PC-3 (cell line): ENCODE results near the gene DSCAM. TPM values are rescaled to one million over a fixed set of nuclear protein-coding genes. Genes with fewer than 3 reads are reported as not detected.

Source experiments
- ATAC-seq: fragments of 200-7000 bp; cut with Tn5 transposase; 2 replicates; pipeline ENCODE4 v1.9.1; 2020; ENCODE audit warnings: mild to moderate bottlenecking, moderate library complexity
- BruUV-seq: library from RNA; stranded (reverse); fragments of 400-500 nt; replicated peaks from 2 replicates; lab custom pipeline; 2021; lab: Mats Ljungman, UMichigan
- CTCF ChIA-PET: fragments of 300-600 bp; sonication (Branson Sonifier 250); formaldehyde crosslinking; loops from one replicate; lab custom pipeline; 2022; ENCODE audit warnings: antibody characterized with exemption; lab: Charles Lee
- POLR2A ChIA-PET: fragments of 300-600 bp; sonication (Branson Sonifier 250); formaldehyde crosslinking; loops from one replicate; lab custom pipeline; 2022; ENCODE audit warnings: antibody characterized with exemption; ENCODE audit not compliant: unreplicated experiment; lab: Charles Lee
- DNase-seq: peaks from one replicate; pipeline ENCODE4 v3.0.0-alpha.2; 2015
- H2AFZ ChIP-seq: fragments of 300-600 bp; sonication (generic); 2 replicates; pipeline ENCODE4 v1.6.0; 2016; ENCODE audit warnings: antibody characterized with exemption, low read length
- H3F3A ChIP-seq: fragments of 300-600 bp; sonication (generic); one replicate; pipeline ENCODE4 v1.6.0; 2017; ENCODE audit warnings: antibody characterized with exemption, low read length, control low read depth, mild to moderate bottlenecking; ENCODE audit not compliant: unreplicated experiment
- H3K27ac ChIP-seq: fragments of 300-600 bp; sonication (generic); 2 replicates; pipeline ENCODE4 v1.5.1; 2016; ENCODE audit warnings: mild to moderate bottlenecking, low read length
- H3K27me3 ChIP-seq: fragments of 300-600 bp; sonication (generic); 2 replicates; pipeline ENCODE4 v1.6.1; 2016; ENCODE audit warnings: low read length, mixed read lengths
- H3K36me3 ChIP-seq: fragments of 300-600 bp; sonication (generic); 2 replicates; pipeline ENCODE4 v1.6.1; 2016; ENCODE audit warnings: low read depth, mixed run types, low read length, mixed read lengths
- H3K4me1 ChIP-seq: fragments of 300-600 bp; sonication (generic); 2 replicates; pipeline ENCODE4 v1.5.1; 2016; ENCODE audit warnings: low read length; ENCODE audit not compliant: insufficient read depth
- H3K4me2 ChIP-seq: fragments of 300-600 bp; sonication (generic); 2 replicates; pipeline ENCODE4 v1.6.0; 2016; ENCODE audit warnings: low read length
- H3K4me3 ChIP-seq: fragments of 300-600 bp; sonication (generic); 2 replicates; pipeline ENCODE4 v1.5.1; 2016; ENCODE audit warnings: mild to moderate bottlenecking, low read length, mixed read lengths
- H3K79me2 ChIP-seq: fragments of 300-600 bp; sonication (generic); 2 replicates; pipeline ENCODE4 v1.6.1; 2017; ENCODE audit warnings: low read length, mixed read lengths
- H3K9ac ChIP-seq: fragments of 300-600 bp; sonication (generic); 2 replicates; pipeline ENCODE4 v1.6.0; 2016; ENCODE audit warnings: mild to moderate bottlenecking, low read length
- H3K9me2 ChIP-seq: fragments of 300-600 bp; sonication (generic); replicated peaks from 2 replicates; pipeline ENCODE4 v1.6.1; 2016; ENCODE audit warnings: mixed run types, low read length, mixed read lengths
- H3K9me3 ChIP-seq: fragments of 300-600 bp; sonication (generic); 2 replicates; pipeline ENCODE4 v1.6.1; 2016; ENCODE audit warnings: low read length, mixed read lengths
- H4K20me1 ChIP-seq: fragments of 300-600 bp; sonication (generic); 2 replicates; pipeline ENCODE4 v1.6.1; 2016; ENCODE audit warnings: low read length, mixed read lengths
- EZH2 ChIP-seq: fragments of 300-600 bp; sonication (generic); IDR thresholded peaks from one replicate; pipeline ENCODE4 v1.6.1; 2017; ENCODE audit warnings: antibody characterized with exemption, mild to moderate bottlenecking, low read length; ENCODE audit not compliant: unreplicated experiment
- EZH2phosphoT487 ChIP-seq: fragments of 300-600 bp; sonication (generic); IDR thresholded peaks from 2 replicates; pipeline ENCODE4 v1.6.1; 2018; ENCODE audit warnings: mild to moderate bottlenecking, antibody characterized with exemption, low read length, borderline replicate concordance
- intact Hi-C: fragments of 100-400 bp; cut with micrococcal nuclease; formaldehyde crosslinking; loops from 2 replicates; pipeline ENCODE4 v1.9.0; 2023
- total RNA-seq: library from RNA; depleted of rRNA; stranded (reverse); fragments of >200 nt; gene quantifications from 2 replicates; pipeline ENCODE4 v1.2.3, GENCODE V29; 2014
- TF ChIP-seq, protein P1 (sequence below): fragments of 300-600 bp; sonication (generic); conservative IDR thresholded peaks from 2 replicates; pipeline ENCODE4 v1.5.1; 2017; ENCODE audit warnings: antibody characterized with exemption, low read depth, mild to moderate bottlenecking, low read length

Gene DSCAM
- total RNA-seq, 1 experiment from 2014 or later = not detected

DNA sequence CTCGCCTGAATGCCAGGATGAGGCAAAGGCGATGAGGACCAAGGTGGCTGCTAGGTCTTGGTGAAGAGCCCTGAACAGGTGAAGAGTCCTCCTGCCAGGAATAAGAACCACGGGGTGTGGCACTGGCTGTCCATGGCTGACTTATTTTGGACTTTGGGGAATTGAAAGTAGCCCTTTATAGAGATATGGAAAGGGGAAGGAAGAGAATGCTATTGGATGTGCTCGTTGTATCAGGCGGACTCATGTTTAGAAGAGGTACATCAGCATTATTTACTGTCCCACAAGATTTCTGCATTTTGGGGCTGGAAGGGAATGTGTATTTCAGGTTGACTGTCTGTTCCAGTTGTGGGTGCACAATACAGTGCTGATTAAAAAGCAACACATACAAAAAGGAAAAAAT is 465.8 kb downstream of the DSCAM start:
- H3K79me2 ChIP-seq = peaks cover 7% of the 10 kb centered on the region; the same call in 1 of the 2 replicates
- no peaks in the 10 kb centered on the region for H3K9me2 ChIP-seq
- H3K27me3 ChIP-seq = no peaks in the 10 kb centered on the region
- TF ChIP-seq EZH2phosphoT487 = no peak
- TF ChIP-seq, protein P1, sequence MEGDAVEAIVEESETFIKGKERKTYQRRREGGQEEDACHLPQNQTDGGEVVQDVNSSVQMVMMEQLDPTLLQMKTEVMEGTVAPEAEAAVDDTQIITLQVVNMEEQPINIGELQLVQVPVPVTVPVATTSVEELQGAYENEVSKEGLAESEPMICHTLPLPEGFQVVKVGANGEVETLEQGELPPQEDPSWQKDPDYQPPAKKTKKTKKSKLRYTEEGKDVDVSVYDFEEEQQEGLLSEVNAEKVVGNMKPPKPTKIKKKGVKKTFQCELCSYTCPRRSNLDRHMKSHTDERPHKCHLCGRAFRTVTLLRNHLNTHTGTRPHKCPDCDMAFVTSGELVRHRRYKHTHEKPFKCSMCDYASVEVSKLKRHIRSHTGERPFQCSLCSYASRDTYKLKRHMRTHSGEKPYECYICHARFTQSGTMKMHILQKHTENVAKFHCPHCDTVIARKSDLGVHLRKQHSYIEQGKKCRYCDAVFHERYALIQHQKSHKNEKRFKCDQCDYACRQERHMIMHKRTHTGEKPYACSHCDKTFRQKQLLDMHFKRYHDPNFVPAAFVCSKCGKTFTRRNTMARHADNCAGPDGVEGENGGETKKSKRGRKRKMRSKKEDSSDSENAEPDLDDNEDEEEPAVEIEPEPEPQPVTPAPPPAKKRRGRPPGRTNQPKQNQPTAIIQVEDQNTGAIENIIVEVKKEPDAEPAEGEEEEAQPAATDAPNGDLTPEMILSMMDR = no peak
- TF ChIP-seq EZH2 = no peak
- ATAC-seq (no peak), DNase-seq (no peak)
- ChIA-PET CTCF (no interaction called here), POLR2A (no interaction called here)
- no peak overlapping the region for H2AFZ ChIP-seq
- H3K27ac ChIP-seq = no peak overlapping the region
- no peaks in the 10 kb centered on the region for H3K36me3 ChIP-seq
- H3K4me2 ChIP-seq = no peak overlapping the region
- H3K4me1 ChIP-seq = no peaks in the 10 kb centered on the region
- no peaks in the 10 kb centered on the region for H3F3A ChIP-seq
- BruUV-seq = no TSS peak
- H3K9me3 ChIP-seq = peaks cover 12% of the 10 kb centered on the region; the same call in 1 of the 2 replicates
- no peaks in the 10 kb centered on the region for H4K20me1 ChIP-seq
- no peak overlapping the region for H3K4me3 ChIP-seq
- intact Hi-C loops = no loop called here
- H3K9ac ChIP-seq = no peak overlapping the region

DNA sequence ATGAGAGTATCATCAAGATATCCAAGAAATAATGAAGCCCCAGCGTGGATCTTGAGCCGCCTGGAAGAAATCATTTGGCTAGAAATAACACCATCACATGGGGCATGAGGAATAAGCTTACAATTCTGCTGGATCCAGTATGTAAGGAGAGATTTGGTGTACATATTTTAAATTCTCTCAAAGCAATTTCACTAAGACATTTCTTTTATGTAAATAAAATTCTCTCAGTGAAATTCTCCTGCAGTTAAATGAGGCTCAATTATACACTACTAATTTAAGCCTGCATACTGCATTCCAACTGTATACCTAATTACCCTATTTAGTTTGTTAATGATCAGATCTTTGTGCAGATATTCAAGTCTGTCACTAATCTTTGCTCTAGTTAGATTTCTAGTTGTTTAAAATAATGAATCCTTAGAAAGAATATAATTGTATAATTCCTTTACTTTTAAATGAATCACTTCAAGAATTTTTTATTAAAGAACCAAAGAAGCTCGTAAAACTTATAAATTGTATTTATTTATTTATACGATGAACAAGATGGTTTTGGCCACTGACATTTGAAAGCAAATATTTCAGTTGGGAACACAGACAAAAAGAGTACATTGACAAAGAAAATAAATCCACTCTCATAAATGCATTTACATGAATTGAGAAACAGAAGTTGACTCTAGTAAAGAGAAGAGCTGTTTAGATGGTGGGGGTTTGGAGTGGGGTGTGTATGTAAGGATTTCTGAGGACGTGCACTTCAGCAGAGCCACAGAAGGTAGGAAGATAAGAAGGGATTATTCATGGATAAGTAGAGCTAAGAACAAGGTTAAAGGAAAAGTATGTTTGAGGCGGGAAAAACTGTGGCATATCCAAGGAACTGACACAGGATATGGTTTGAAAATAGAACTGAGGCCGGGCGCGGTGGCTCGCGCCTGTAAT is 466.8 kb downstream of the DSCAM start:
- no peaks in the 10 kb centered on the region for H3K27me3 ChIP-seq
- H3K36me3 ChIP-seq = no peaks in the 10 kb centered on the region
- no peaks in the 10 kb centered on the region for H3F3A ChIP-seq
- CTCF ChIA-PET = no interaction called here
- intact Hi-C loops = no loop called here
- H4K20me1 ChIP-seq = no peaks in the 10 kb centered on the region
- DNase-seq (no peak), ATAC-seq (no peak)
- H3K79me2 ChIP-seq = peaks cover 7% of the 10 kb centered on the region; the same call in 1 of the 2 replicates
- no peaks in the 10 kb centered on the region for H3K9me2 ChIP-seq
- H2AFZ ChIP-seq = no peak overlapping the region
- H3K9ac ChIP-seq = no peak overlapping the region
- POLR2A ChIA-PET = no interaction called here
- H3K4me1 ChIP-seq = no peaks in the 10 kb centered on the region
- no peak overlapping the region for H3K27ac ChIP-seq
- no peak overlapping the region for H3K4me2 ChIP-seq
- H3K4me3 ChIP-seq = no peak overlapping the region
- TF ChIP-seq, protein P1 = no peak
- TF ChIP-seq EZH2 (no peak), EZH2phosphoT487 (no peak)
- no TSS peak for BruUV-seq
- H3K9me3 ChIP-seq = peaks cover 12% of the 10 kb centered on the region; the same call in 1 of the 2 replicates

DNA sequence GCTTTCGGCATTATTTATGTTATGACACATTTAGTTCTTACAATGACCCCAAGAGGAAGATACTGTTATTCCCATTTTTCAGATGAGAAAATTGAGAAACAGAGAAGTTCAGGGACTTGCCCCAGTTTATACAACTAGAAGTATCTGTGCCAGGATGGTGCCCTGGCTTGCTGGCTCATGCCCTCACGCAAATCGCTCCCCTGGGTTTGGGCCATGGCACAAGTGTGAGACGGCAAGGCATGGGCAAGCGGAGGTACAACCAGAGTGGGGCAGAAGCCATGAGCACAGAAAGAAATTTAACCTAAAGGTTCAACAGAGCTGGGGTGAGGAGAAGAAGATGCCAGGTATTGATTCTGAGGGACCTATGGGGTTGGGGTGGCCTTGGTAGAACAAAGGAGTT is 469.8 kb downstream of the DSCAM start:
- H2AFZ ChIP-seq = no peak overlapping the region
- ATAC-seq (no peak), DNase-seq (no peak)
- H3K9ac ChIP-seq = no peak overlapping the region
- H3K27me3 ChIP-seq = no peaks in the 10 kb centered on the region
- H3K9me2 ChIP-seq = no peaks in the 10 kb centered on the region
- no peaks in the 10 kb centered on the region for H3K4me1 ChIP-seq
- no peak overlapping the region for H3K27ac ChIP-seq
- no peak for TF ChIP-seq EZH2
- TF ChIP-seq EZH2phosphoT487 = no peak
- TF ChIP-seq, protein P1 = no peak
- no peaks in the 10 kb centered on the region for H3K79me2 ChIP-seq
- no peak overlapping the region for H3K4me2 ChIP-seq
- BruUV-seq = no TSS peak
- ChIA-PET POLR2A (no interaction called here), CTCF (no interaction called here)
- no peaks in the 10 kb centered on the region for H3K36me3 ChIP-seq
- H3K9me3 ChIP-seq = peaks cover 20% of the 10 kb centered on the region; the same call in 1 of the 2 replicates
- intact Hi-C loops = no loop called here
- H3K4me3 ChIP-seq = no peak overlapping the region
- no peaks in the 10 kb centered on the region for H4K20me1 ChIP-seq
- no peaks in the 10 kb centered on the region for H3F3A ChIP-seq
